ENCODE data around the gene RCAN2. TPM values are rescaled to one million over a fixed set of nuclear protein-coding genes. Genes with fewer than 3 reads are reported as not detected.

Gene RCAN2
- total RNA-seq, 2 experiments from 2014 or later = 0.37 to 0.43 TPM

- Mint-ChIP-seq H3K36me3 (ENCODE audit: low read depth) (no peaks in the 10 kb centered on the region), H3K9me3 (no peaks in the 10 kb centered on the region), H3K4me1 (ENCODE audit: low read depth) (no peaks in the 10 kb centered on the region), H3K4me3 (no peak overlapping the region), H3K27me3 (ENCODE audit: low read depth) (peaks cover 5% of the 10 kb centered on the region), H3K27ac (no peak overlapping the region)
- no peak for DNase-seq
- intact Hi-C loops (cut with micrococcal nuclease) = no loop called here
- CTCF ChIA-PET = interaction anchor here (1.0 kb wide), 1 partner anchor 278 kb away, joined by 3 read pairs; no protein-coding TSS in a partner anchor
These were observed 123.7 kb downstream of the RCAN2 start for GRCh38 chr6:46367354-46368168.

GRCh38 chr6:46366190-46366900 lies 124.9 kb downstream of the RCAN2 start:
- H3K36me3 Mint-ChIP-seq (ENCODE audit: low read depth) = no peaks in the 10 kb centered on the region
- no peaks in the 10 kb centered on the region for H3K9me3 Mint-ChIP-seq
- no peak overlapping the region for H3K4me3 Mint-ChIP-seq
- CTCF ChIA-PET = no interaction called here
- DNase-seq = no peak
- intact Hi-C loops (cut with micrococcal nuclease) = no loop called here
- H3K4me1 Mint-ChIP-seq (ENCODE audit: low read depth) = no peaks in the 10 kb centered on the region
- peaks cover 5% of the 10 kb centered on the region for H3K27me3 Mint-ChIP-seq (ENCODE audit: low read depth)
- no peak overlapping the region for H3K27ac Mint-ChIP-seq

GRCh38 chr6:46357591-46357990 lies 133.7 kb downstream of the RCAN2 start:
- intact Hi-C loops (cut with micrococcal nuclease) = no loop called here
- Mint-ChIP-seq H3K27me3 (ENCODE audit: low read depth) (no peaks in the 10 kb centered on the region), H3K4me1 (ENCODE audit: low read depth) (peaks cover 2% of the 10 kb centered on the region), H3K36me3 (ENCODE audit: low read depth) (no peaks in the 10 kb centered on the region), H3K4me3 (no peak overlapping the region), H3K9me3 (no peaks in the 10 kb centered on the region), H3K27ac (no peak overlapping the region)
- DNase-seq = no peak
- CTCF ChIA-PET = interaction anchor here (0.6 kb wide), 1 partner anchor 133 kb away, joined by 6 read pairs; no protein-coding TSS in a partner anchor

- Mint-ChIP-seq H3K4me1 (ENCODE audit: low read depth) (peaks cover 2% of the 10 kb centered on the region), H3K9me3 (no peaks in the 10 kb centered on the region), H3K27me3 (ENCODE audit: low read depth) (no peaks in the 10 kb centered on the region), H3K36me3 (ENCODE audit: low read depth) (no peaks in the 10 kb centered on the region), H3K27ac (no peak overlapping the region), H3K4me3 (no peak overlapping the region)
- CTCF ChIA-PET = no interaction called here
- intact Hi-C loops (cut with micrococcal nuclease) = no loop called here
- DNase-seq = no peak
These were observed 134.7 kb downstream of the RCAN2 start for GRCh38 chr6:46356543-46356942.

- H3K4me3 Mint-ChIP-seq = no peak overlapping the region
- H3K9me3 Mint-ChIP-seq = no peaks in the 10 kb centered on the region
- no peak for DNase-seq
- peaks cover 9% of the 10 kb centered on the region for H3K27me3 Mint-ChIP-seq (ENCODE audit: low read depth)
- intact Hi-C loops (cut with micrococcal nuclease) = no loop called here
- no peaks in the 10 kb centered on the region for H3K36me3 Mint-ChIP-seq (ENCODE audit: low read depth)
- H3K4me1 Mint-ChIP-seq (ENCODE audit: low read depth) = peaks cover 2% of the 10 kb centered on the region
- H3K27ac Mint-ChIP-seq = no peak overlapping the region
- CTCF ChIA-PET = no interaction called here
These were observed 137.7 kb downstream of the RCAN2 start for GRCh38 chr6:46353528-46353927.

- CTCF ChIA-PET = no interaction called here
- no peak overlapping the region for H3K27ac Mint-ChIP-seq
These were observed 138.5 kb downstream of the RCAN2 start for GRCh38 chr6:46352541-46353268.

GRCh38 chr6:46350714-46351113 lies 140.5 kb downstream of the RCAN2 start:
- H3K27me3 Mint-ChIP-seq (ENCODE audit: low read depth) = peaks cover 12% of the 10 kb centered on the region
- no peak overlapping the region for H3K27ac Mint-ChIP-seq
- H3K4me1 Mint-ChIP-seq (ENCODE audit: low read depth) = no peaks in the 10 kb centered on the region
- intact Hi-C loops (cut with micrococcal nuclease) = no loop called here
- no peak overlapping the region for H3K4me3 Mint-ChIP-seq
- CTCF ChIA-PET = no interaction called here
- H3K36me3 Mint-ChIP-seq (ENCODE audit: low read depth) = no peaks in the 10 kb centered on the region
- H3K9me3 Mint-ChIP-seq = no peaks in the 10 kb centered on the region
- DNase-seq = no peak

More at GRCh38 chr6:46352541-46353268, 138.5 kb downstream of the RCAN2 start:
- Mint-ChIP-seq H3K4me3 (no peak overlapping the region), H3K9me3 (no peaks in the 10 kb centered on the region), H3K27me3 (ENCODE audit: low read depth) (peaks cover 12% of the 10 kb centered on the region), H3K36me3 (ENCODE audit: low read depth) (no peaks in the 10 kb centered on the region), H3K4me1 (ENCODE audit: low read depth) (peaks cover 2% of the 10 kb centered on the region)
- intact Hi-C loops (cut with micrococcal nuclease) = no loop called here
- no peak for DNase-seq

GRCh38 chr6:46347669-46348068 lies 143.6 kb downstream of the RCAN2 start:
- H3K27ac Mint-ChIP-seq = no peak overlapping the region
- DNase-seq = no peak
- H3K4me1 Mint-ChIP-seq (ENCODE audit: low read depth) = no peaks in the 10 kb centered on the region
- intact Hi-C loops (cut with micrococcal nuclease) = no loop called here
- H3K27me3 Mint-ChIP-seq (ENCODE audit: low read depth) = peaks cover 15% of the 10 kb centered on the region
- no peaks in the 10 kb centered on the region for H3K9me3 Mint-ChIP-seq
- H3K36me3 Mint-ChIP-seq (ENCODE audit: low read depth) = no peaks in the 10 kb centered on the region
- no peak overlapping the region for H3K4me3 Mint-ChIP-seq
- CTCF ChIA-PET = interaction anchor here (0.7 kb wide), 1 partner anchor 496 kb away, joined by 3 read pairs; no protein-coding TSS in a partner anchor

- intact Hi-C loops (cut with micrococcal nuclease) = no loop called here
- DNase-seq = no peak
- Mint-ChIP-seq H3K4me1 (ENCODE audit: low read depth) (no peaks in the 10 kb centered on the region), H3K4me3 (no peak overlapping the region), H3K27me3 (ENCODE audit: low read depth) (peaks cover 16% of the 10 kb centered on the region), H3K36me3 (ENCODE audit: low read depth) (no peaks in the 10 kb centered on the region), H3K9me3 (no peaks in the 10 kb centered on the region), H3K27ac (no peak overlapping the region)
- CTCF ChIA-PET = no interaction called here
These were observed 151.0 kb downstream of the RCAN2 start for GRCh38 chr6:46340246-46340645.

GRCh38 chr6:46338131-46338530 lies 153.1 kb downstream of the RCAN2 start:
- CTCF ChIA-PET = interaction anchor here (0.6 kb wide), 2 partner anchors 59 to 189 kb away, joined by 3 read pairs; no protein-coding TSS in a partner anchor
- Mint-ChIP-seq H3K9me3 (no peaks in the 10 kb centered on the region), H3K36me3 (ENCODE audit: low read depth) (no peaks in the 10 kb centered on the region), H3K27me3 (ENCODE audit: low read depth) (peaks cover 19% of the 10 kb centered on the region), H3K27ac (no peak overlapping the region), H3K4me3 (no peak overlapping the region), H3K4me1 (ENCODE audit: low read depth) (no peaks in the 10 kb centered on the region)
- intact Hi-C loops (cut with micrococcal nuclease) = no loop called here
- no peak for DNase-seq

GRCh38 chr6:46334442-46334841 lies 156.8 kb downstream of the RCAN2 start:
- Mint-ChIP-seq H3K4me1 (ENCODE audit: low read depth) (no peaks in the 10 kb centered on the region), H3K27ac (no peak overlapping the region), H3K9me3 (no peaks in the 10 kb centered on the region), H3K27me3 (ENCODE audit: low read depth) (peaks cover 22% of the 10 kb centered on the region), H3K36me3 (ENCODE audit: low read depth) (no peaks in the 10 kb centered on the region), H3K4me3 (no peak overlapping the region)
- intact Hi-C loops (cut with micrococcal nuclease) = no loop called here
- no peak for DNase-seq
- CTCF ChIA-PET = no interaction called here

GRCh38 chr6:46333481-46333880 lies 157.8 kb downstream of the RCAN2 start:
- CTCF ChIA-PET = no interaction called here
- H3K4me1 Mint-ChIP-seq (ENCODE audit: low read depth) = no peaks in the 10 kb centered on the region
- intact Hi-C loops (cut with micrococcal nuclease) = no loop called here
- no peaks in the 10 kb centered on the region for H3K9me3 Mint-ChIP-seq
- H3K4me3 Mint-ChIP-seq = no peak overlapping the region
- peaks cover 24% of the 10 kb centered on the region for H3K27me3 Mint-ChIP-seq (ENCODE audit: low read depth)
- H3K36me3 Mint-ChIP-seq (ENCODE audit: low read depth) = no peaks in the 10 kb centered on the region
- no peak for DNase-seq
- H3K27ac Mint-ChIP-seq = no peak overlapping the region
